SK-N-SH (cell line): ENCODE results near the gene DNASE1L3. TPM values are rescaled to one million over a fixed set of nuclear protein-coding genes. Genes with fewer than 3 reads are reported as not detected.

Source experiments
- CTCF ChIA-PET: fragments of 300-600, 350-600 bp; formaldehyde crosslinking; extraction: SDS; loops from one replicate; lab custom pipeline; 2021; lab: Yijun Ruan, JAX
- POLR2A ChIA-PET: fragments of 350-600 bp; sonication (Branson Sonifier 250); formaldehyde crosslinking; extraction: SDS; loops from one replicate; lab custom pipeline; 2020; ENCODE audit warnings: antibody characterized with exemption, inconsistent platforms; lab: Yijun Ruan, JAX
- DNase-seq: peaks from one replicate; pipeline ENCODE4 v3.0.0; 2012
- H2AFZ ChIP-seq: fragments of 200-600 bp; sonication (generic); 2 replicates; pipeline ENCODE4 v1.8.1; 2016; ENCODE audit warnings: antibody characterized with exemption, mild to moderate bottlenecking, low read depth
- H3F3A ChIP-seq: fragments of 200-600 bp; sonication (generic); replicated peaks from 2 replicates; pipeline ENCODE3; 2016; ENCODE audit warnings: antibody characterized with exemption, mild to moderate bottlenecking; ENCODE audit not compliant: insufficient read depth
- H3K27ac ChIP-seq, 2 experiments: fragments of 200-500 bp in 1 of 2; fragments of 200-600 bp in 1 of 2; sonication (Bioruptor generic) in 1 of 2; sonication (generic), shearing (Covaris generic) in 1 of 2; 2 replicates each; pipeline versions ENCODE4 v1.5.1 to v1.6.1; 2014 to 2016; ENCODE audit warnings: low read depth in 2 of 2, inconsistent platforms in 1 of 2, low read length in 1 of 2, mild to moderate bottlenecking in 1 of 2, mixed read lengths in 1 of 2
- H3K27me3 ChIP-seq: fragments of 200-600 bp; sonication (generic), shearing (Covaris generic); 2 replicates; pipeline ENCODE4 v1.6.1; 2016; ENCODE audit warnings: mixed run types; ENCODE audit not compliant: insufficient read depth
- H3K36me3 ChIP-seq, 2 experiments: fragments of 200-500 bp in 1 of 2; fragments of 200-600 bp in 1 of 2; sonication (Bioruptor generic) in 1 of 2; sonication (generic) in 1 of 2; replicated peaks in 1 of 2; 2 replicates each; pipeline versions ENCODE3 to v1.5.1; 2014 to 2016; ENCODE audit warnings: low read length in 1 of 2, mild to moderate bottlenecking in 1 of 2; ENCODE audit not compliant: insufficient read depth in 2 of 2, control insufficient read depth in 1 of 2
- H3K4me1 ChIP-seq, 2 experiments: fragments of 200-500 bp in 1 of 2; fragments of 200-600 bp in 1 of 2; sonication (Bioruptor generic) in 1 of 2; sonication (generic), shearing (Covaris generic) in 1 of 2; 2 replicates each; pipeline versions ENCODE4 v1.5.1 to v1.6.1; 2014 to 2016; ENCODE audit warnings: low read depth in 1 of 2, low read length in 1 of 2, mixed run types in 1 of 2; ENCODE audit not compliant: insufficient read depth in 2 of 2, control insufficient read depth in 1 of 2
- H3K4me2 ChIP-seq: fragments of 200-600 bp; sonication (generic), shearing (Covaris generic); 2 replicates; pipeline ENCODE4 v1.6.1; 2017; ENCODE audit warnings: mixed run types
- H3K4me3 ChIP-seq, 2 experiments: fragments of 200-500 bp in 1 of 2; fragments of 200-600 bp in 1 of 2; sonication (Bioruptor generic) in 1 of 2; sonication (generic), shearing (Covaris generic) in 1 of 2; 2 replicates each; pipeline versions ENCODE4 v1.5.1 to v1.8.1; 2014 to 2016; ENCODE audit warnings: low read depth in 2 of 2, inconsistent platforms in 1 of 2, low read length in 1 of 2, mild to moderate bottlenecking in 1 of 2, mixed read lengths in 1 of 2, moderate library complexity in 1 of 2
- H3K79me2 ChIP-seq: fragments of 200-600 bp; sonication (generic); 2 replicates; pipeline ENCODE4 v1.8.1; 2017; ENCODE audit warnings: mild to moderate bottlenecking; ENCODE audit not compliant: insufficient read depth
- H3K9ac ChIP-seq: fragments of 200-600 bp; sonication (generic); 2 replicates; pipeline ENCODE4 v1.6.1; 2017; ENCODE audit warnings: mixed run types
- H3K9me2 ChIP-seq: fragments of 200-600 bp; sonication (generic); 2 replicates; pipeline ENCODE4 v1.6.1; 2017; ENCODE audit warnings: mixed run types
- H3K9me3 ChIP-seq: fragments of 200-600 bp; sonication (generic); 2 replicates; pipeline ENCODE4 v1.6.1; 2017; ENCODE audit warnings: mixed run types, mild to moderate bottlenecking, moderate library complexity
- H4K20me1 ChIP-seq: fragments of 200-600 bp; sonication (generic); 2 replicates; pipeline ENCODE4 v1.6.1; 2017; ENCODE audit warnings: mild to moderate bottlenecking, mixed run types; ENCODE audit not compliant: insufficient read depth
- CHD2 ChIP-seq: fragments of 150-350 bp; IDR thresholded peaks from 2 replicates; pipeline ENCODE4 v1.6.1; 2018; ENCODE audit warnings: low read length; ENCODE audit not compliant: partially characterized antibody
- ELF1 ChIP-seq: IDR thresholded peaks from 2 replicates; pipeline ENCODE4 v1.4.0; 2012
- EP300 ChIP-seq, 2 experiments: IDR thresholded peaks; 2 replicates each; pipeline versions ENCODE4 v1.4.0 to v1.6.1; 2012; ENCODE audit warnings: borderline replicate concordance in 1 of 2, low read depth in 1 of 2, low read length in 1 of 2
- FOSL2 ChIP-seq: IDR thresholded peaks from 2 replicates; pipeline ENCODE4 v1.4.0; 2012; ENCODE audit warnings: low read depth, mild to moderate bottlenecking, moderate library complexity, borderline replicate concordance
- FOXJ3 ChIP-seq: sonication (generic); formaldehyde crosslinking; IDR thresholded peaks from 2 replicates; pipeline ENCODE4 v1.5.1; 2020; ENCODE audit warnings: mild to moderate bottlenecking, missing genetic modification reagents
- FOXM1 ChIP-seq: IDR thresholded peaks from 2 replicates; pipeline ENCODE4 v1.4.0; 2012; ENCODE audit warnings: low read depth, mild to moderate bottlenecking
- JUND ChIP-seq: IDR thresholded peaks from 2 replicates; pipeline ENCODE4 v1.4.0; 2012
- MEF2A ChIP-seq: IDR thresholded peaks from 2 replicates; pipeline ENCODE4 v1.4.0; 2012; ENCODE audit warnings: low read depth, borderline replicate concordance
- NFIC ChIP-seq: IDR thresholded peaks from 2 replicates; pipeline ENCODE4 v1.4.0; 2012; ENCODE audit warnings: borderline replicate concordance
- POLR2AphosphoS5 ChIP-seq: IDR thresholded peaks from 2 replicates; pipeline ENCODE4 v1.6.1; 2012; ENCODE audit warnings: low read depth, low read length
- RAD21 ChIP-seq: IDR thresholded peaks from 2 replicates; pipeline ENCODE4 v1.6.1; 2012; ENCODE audit warnings: mild to moderate bottlenecking, low read length
- SMC3 ChIP-seq: IDR thresholded peaks from 2 replicates; pipeline ENCODE4 v1.6.1; 2012; ENCODE audit warnings: low read depth, low read length, improper control_type of control experiment
- TCF12 ChIP-seq: IDR thresholded peaks from 2 replicates; pipeline ENCODE4 v1.4.0; 2012
- TEAD4 ChIP-seq: IDR thresholded peaks from 2 replicates; pipeline ENCODE4 v1.4.0; 2012; ENCODE audit warnings: mild to moderate bottlenecking, borderline replicate concordance; ENCODE audit not compliant: insufficient read depth
- YY1 ChIP-seq: IDR thresholded peaks from 2 replicates; pipeline ENCODE4 v1.4.0; 2012; ENCODE audit warnings: low read depth, mild to moderate bottlenecking
- WGBS: methylation state at CpG from one replicate; pipeline ENCODE4 v1.1.6; 2017; ENCODE audit warnings: low lambda C conversion rate; 5-methylcytosine and 5-hydroxymethylcytosine counted together
- polyA plus RNA-seq, 3 experiments: library from polyadenylated mRNA; depleted of rRNA; stranded (reverse); fragments of >200 nt; gene quantifications; 2 replicates each; pipeline ENCODE4 v1.2.3, GENCODE V29; 2012
- TF ChIP-seq, protein P1 (sequence below): IDR thresholded peaks from 2 replicates; pipeline ENCODE4 v1.4.0; 2012; ENCODE audit warnings: low read depth, borderline replicate concordance
- TF ChIP-seq, protein P2 (sequence below): IDR thresholded peaks from 2 replicates; pipeline ENCODE4 v1.4.0; 2012; ENCODE audit warnings: low read depth, borderline replicate concordance
- TF ChIP-seq, protein P3 (sequence below): IDR thresholded peaks from 2 replicates; pipeline ENCODE4 v1.6.1; 2012; ENCODE audit warnings: mild to moderate bottlenecking, low read depth, low read length, moderate library complexity
- TF ChIP-seq, protein P4 (sequence below): fragments of 150-350 bp; IDR thresholded peaks from 2 replicates; pipeline ENCODE4 v1.6.1; 2017; ENCODE audit warnings: antibody characterized with exemption, low read length, low read depth, borderline replicate concordance
- TF ChIP-seq, protein P5 (sequence below): fragments of 150-350 bp; IDR thresholded peaks from 2 replicates; pipeline ENCODE4 v1.6.1; 2016; ENCODE audit warnings: mild to moderate bottlenecking, low read depth, low read length

Gene DNASE1L3
- polyA plus RNA-seq, 1 of the 3 experiments (the other 2 are of a cell fraction), result not detected

DNA sequence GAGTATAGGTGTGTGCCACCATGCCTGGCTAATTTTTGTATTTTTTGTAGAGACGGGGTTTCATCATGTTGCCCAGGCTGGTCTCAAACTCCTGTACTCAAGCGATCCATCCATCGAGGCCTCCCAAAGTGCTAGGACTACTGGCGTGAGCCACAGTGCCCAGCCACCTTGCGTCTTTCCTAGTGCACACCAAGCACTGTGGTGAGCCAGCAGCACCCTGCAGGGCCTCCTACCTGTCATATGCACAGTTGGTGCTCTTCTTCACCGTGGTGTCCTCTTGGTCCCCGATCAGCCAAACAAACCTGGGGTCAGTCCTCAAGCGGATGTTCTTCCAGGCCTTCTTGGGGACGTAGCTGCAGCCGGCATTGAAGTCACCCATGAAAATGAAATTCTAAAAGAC lies 13.2 kb downstream of the DNASE1L3 start:
- ChIA-PET CTCF (interaction anchor here (1.4 to 4.1 kb wide), 4 partner anchors 10 to 20 kb away, joined by 3 to 19 read pairs (median 10); no protein-coding TSS in a partner anchor), POLR2A (no interaction called here)
- H3K27ac ChIP-seq, result no peak overlapping the region
- H3K9me2 ChIP-seq, result no peaks in the 10 kb centered on the region
- H3K36me3 ChIP-seq, result no peaks in the 10 kb centered on the region
- no peaks in the 10 kb centered on the region for H3K79me2 ChIP-seq
- no peaks in the 10 kb centered on the region for H3K27me3 ChIP-seq
- DNase-seq, result no peak
- TF ChIP-seq MEF2A (no peak), CHD2 (no peak), EP300 (IDR thresholded peaks at IDR 0.05; ENCODE audit: borderline replicate concordance in 1 of 2, low read depth in 1 of 2, low read length in 1 of 2) (no peak), TCF12 (no peak), ELF1 (no peak), FOXM1 (no peak), NFIC (no peak), POLR2AphosphoS5 (no peak), SMC3 (no peak), FOXJ3 (CRISPR knock-in tag) (no peak), RAD21 (no peak), FOSL2 (no peak), TEAD4 (no peak), YY1 (no peak), JUND (no peak)
- TF ChIP-seq, protein P1, sequence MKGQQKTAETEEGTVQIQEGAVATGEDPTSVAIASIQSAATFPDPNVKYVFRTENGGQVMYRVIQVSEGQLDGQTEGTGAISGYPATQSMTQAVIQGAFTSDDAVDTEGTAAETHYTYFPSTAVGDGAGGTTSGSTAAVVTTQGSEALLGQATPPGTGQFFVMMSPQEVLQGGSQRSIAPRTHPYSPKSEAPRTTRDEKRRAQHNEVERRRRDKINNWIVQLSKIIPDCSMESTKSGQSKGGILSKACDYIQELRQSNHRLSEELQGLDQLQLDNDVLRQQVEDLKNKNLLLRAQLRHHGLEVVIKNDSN, result no peak
- TF ChIP-seq, protein P2, sequence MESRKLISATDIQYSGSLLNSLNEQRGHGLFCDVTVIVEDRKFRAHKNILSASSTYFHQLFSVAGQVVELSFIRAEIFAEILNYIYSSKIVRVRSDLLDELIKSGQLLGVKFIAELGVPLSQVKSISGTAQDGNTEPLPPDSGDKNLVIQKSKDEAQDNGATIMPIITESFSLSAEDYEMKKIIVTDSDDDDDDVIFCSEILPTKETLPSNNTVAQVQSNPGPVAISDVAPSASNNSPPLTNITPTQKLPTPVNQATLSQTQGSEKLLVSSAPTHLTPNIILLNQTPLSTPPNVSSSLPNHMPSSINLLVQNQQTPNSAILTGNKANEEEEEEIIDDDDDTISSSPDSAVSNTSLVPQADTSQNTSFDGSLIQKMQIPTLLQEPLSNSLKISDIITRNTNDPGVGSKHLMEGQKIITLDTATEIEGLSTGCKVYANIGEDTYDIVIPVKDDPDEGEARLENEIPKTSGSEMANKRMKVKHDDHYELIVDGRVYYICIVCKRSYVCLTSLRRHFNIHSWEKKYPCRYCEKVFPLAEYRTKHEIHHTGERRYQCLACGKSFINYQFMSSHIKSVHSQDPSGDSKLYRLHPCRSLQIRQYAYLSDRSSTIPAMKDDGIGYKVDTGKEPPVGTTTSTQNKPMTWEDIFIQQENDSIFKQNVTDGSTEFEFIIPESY, result no peak
- TF ChIP-seq, protein P3, sequence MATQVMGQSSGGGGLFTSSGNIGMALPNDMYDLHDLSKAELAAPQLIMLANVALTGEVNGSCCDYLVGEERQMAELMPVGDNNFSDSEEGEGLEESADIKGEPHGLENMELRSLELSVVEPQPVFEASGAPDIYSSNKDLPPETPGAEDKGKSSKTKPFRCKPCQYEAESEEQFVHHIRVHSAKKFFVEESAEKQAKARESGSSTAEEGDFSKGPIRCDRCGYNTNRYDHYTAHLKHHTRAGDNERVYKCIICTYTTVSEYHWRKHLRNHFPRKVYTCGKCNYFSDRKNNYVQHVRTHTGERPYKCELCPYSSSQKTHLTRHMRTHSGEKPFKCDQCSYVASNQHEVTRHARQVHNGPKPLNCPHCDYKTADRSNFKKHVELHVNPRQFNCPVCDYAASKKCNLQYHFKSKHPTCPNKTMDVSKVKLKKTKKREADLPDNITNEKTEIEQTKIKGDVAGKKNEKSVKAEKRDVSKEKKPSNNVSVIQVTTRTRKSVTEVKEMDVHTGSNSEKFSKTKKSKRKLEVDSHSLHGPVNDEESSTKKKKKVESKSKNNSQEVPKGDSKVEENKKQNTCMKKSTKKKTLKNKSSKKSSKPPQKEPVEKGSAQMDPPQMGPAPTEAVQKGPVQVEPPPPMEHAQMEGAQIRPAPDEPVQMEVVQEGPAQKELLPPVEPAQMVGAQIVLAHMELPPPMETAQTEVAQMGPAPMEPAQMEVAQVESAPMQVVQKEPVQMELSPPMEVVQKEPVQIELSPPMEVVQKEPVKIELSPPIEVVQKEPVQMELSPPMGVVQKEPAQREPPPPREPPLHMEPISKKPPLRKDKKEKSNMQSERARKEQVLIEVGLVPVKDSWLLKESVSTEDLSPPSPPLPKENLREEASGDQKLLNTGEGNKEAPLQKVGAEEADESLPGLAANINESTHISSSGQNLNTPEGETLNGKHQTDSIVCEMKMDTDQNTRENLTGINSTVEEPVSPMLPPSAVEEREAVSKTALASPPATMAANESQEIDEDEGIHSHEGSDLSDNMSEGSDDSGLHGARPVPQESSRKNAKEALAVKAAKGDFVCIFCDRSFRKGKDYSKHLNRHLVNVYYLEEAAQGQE, result no peak
- TF ChIP-seq, protein P4, sequence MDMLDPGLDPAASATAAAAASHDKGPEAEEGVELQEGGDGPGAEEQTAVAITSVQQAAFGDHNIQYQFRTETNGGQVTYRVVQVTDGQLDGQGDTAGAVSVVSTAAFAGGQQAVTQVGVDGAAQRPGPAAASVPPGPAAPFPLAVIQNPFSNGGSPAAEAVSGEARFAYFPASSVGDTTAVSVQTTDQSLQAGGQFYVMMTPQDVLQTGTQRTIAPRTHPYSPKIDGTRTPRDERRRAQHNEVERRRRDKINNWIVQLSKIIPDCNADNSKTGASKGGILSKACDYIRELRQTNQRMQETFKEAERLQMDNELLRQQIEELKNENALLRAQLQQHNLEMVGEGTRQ, result no peak
- TF ChIP-seq, protein P5, sequence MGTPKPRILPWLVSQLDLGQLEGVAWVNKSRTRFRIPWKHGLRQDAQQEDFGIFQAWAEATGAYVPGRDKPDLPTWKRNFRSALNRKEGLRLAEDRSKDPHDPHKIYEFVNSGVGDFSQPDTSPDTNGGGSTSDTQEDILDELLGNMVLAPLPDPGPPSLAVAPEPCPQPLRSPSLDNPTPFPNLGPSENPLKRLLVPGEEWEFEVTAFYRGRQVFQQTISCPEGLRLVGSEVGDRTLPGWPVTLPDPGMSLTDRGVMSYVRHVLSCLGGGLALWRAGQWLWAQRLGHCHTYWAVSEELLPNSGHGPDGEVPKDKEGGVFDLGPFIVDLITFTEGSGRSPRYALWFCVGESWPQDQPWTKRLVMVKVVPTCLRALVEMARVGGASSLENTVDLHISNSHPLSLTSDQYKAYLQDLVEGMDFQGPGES, result no peak
- WGBS, result 90% methylated on average over 8 of the region's 10 CpGs
- no peaks in the 10 kb centered on the region for H3K4me1 ChIP-seq
- no peak overlapping the region for H3K4me2 ChIP-seq
- no peak overlapping the region for H3K4me3 ChIP-seq
- H2AFZ ChIP-seq, result no peak overlapping the region
- no peaks in the 10 kb centered on the region for H3F3A ChIP-seq
- no peaks in the 10 kb centered on the region for H4K20me1 ChIP-seq
- H3K9me3 ChIP-seq, result no peaks in the 10 kb centered on the region
- no peak overlapping the region for H3K9ac ChIP-seq
